ENCODE measurements around the gene NEMP2. TPM values are rescaled to one million over a fixed set of nuclear protein-coding genes. Genes with fewer than 3 reads are reported as not detected.

Gene NEMP2
- total and polyA plus RNA-seq, 4 donors, result 0.85 to 11.2 (median 2.6) TPM

- Histone ChIP-seq H3K36me3 (ENCODE audit: control insufficient read depth in 4 of 4, insufficient read depth in 4 of 4, low read length in 4 of 4) (no peaks in the 10 kb centered on the region), H3K4me3 (no peak overlapping the region), H3K27ac (ENCODE audit: low read depth in 1 of 2, low read length in 1 of 2) (no peak overlapping the region), H3K9me3 (ENCODE audit: control insufficient read depth in 4 of 4, insufficient read depth in 3 of 4, low read length in 3 of 4) (peaks cover 0 to 11% (median 2%) of the 10 kb centered on the region in 4 donors), H3K9ac (ENCODE audit: insufficient read depth in 1 of 2, low read length in 2 of 2) (peak overlapping the region in 1 of 2 donors; percentile 35), H3K4me1 (ENCODE audit: control insufficient read depth in 5 of 5, insufficient read depth in 5 of 5, low read length in 5 of 5) (no peaks in the 10 kb centered on the region), H3K27me3 (ENCODE audit: control insufficient read depth in 3 of 3, insufficient read depth in 3 of 3, low read length in 2 of 3) (no peaks in the 10 kb centered on the region)
- no peak for TF ChIP-seq CTCF (IDR thresholded peaks at IDR 0.05; ENCODE audit: control extremely low read depth, extremely low read depth)
- WGBS, 2 donors, result 71 to 86% methylated on average over 3 of the region's 3 CpGs
- ATAC-seq (ENCODE audit: insufficient read depth, low FRiP score), result no peak
- DNase-seq, result peak in 2 of 3 donors; percentile 61 to 62
Measured at GRCh38 chr2:190545093-190545492, 10.6 kb upstream of the NEMP2 start.

- Histone ChIP-seq H3K27ac (ENCODE audit: low read depth in 1 of 2, low read length in 1 of 2) (no peak overlapping the region), H3K4me3 (no peak overlapping the region), H3K4me1 (ENCODE audit: control insufficient read depth in 5 of 5, insufficient read depth in 5 of 5, low read length in 5 of 5) (peaks cover 0 to 11% (median 2%) of the 10 kb centered on the region in 5 donors), H3K9ac (ENCODE audit: insufficient read depth in 1 of 2, low read length in 2 of 2) (no peak overlapping the region), H3K9me3 (ENCODE audit: control insufficient read depth in 4 of 4, insufficient read depth in 3 of 4, low read length in 3 of 4) (peaks cover 0 to 21% (median 4%) of the 10 kb centered on the region in 4 donors), H3K27me3 (ENCODE audit: control insufficient read depth in 3 of 3, insufficient read depth in 3 of 3, low read length in 2 of 3) (no peaks in the 10 kb centered on the region), H3K36me3 (ENCODE audit: control insufficient read depth in 4 of 4, insufficient read depth in 4 of 4, low read length in 4 of 4) (peaks cover 0 to 7% (median 2%) of the 10 kb centered on the region in 4 donors)
- no peak for ATAC-seq (ENCODE audit: insufficient read depth, low FRiP score)
- no peak for TF ChIP-seq CTCF (IDR thresholded peaks at IDR 0.05; ENCODE audit: control extremely low read depth, extremely low read depth)
- 96 to 98% methylated on average over 6 of the region's 6 CpGs for WGBS, 2 donors
- peak in 1 of 3 donors; percentile 38 for DNase-seq
Measured at GRCh38 chr2:190540048-190540447, 5.5 kb upstream of the NEMP2 start.

- no peak for DNase-seq
- TF ChIP-seq CTCF (IDR thresholded peaks at IDR 0.05; ENCODE audit: control extremely low read depth, extremely low read depth), result no peak
Measured at GRCh38 chr2:190538201-190538600, 3.7 kb upstream of the NEMP2 start.

GRCh38 chr2:190537765-190538164 is 3.2 kb upstream of the NEMP2 start:
- no peak for DNase-seq

More at GRCh38 chr2:190538201-190538600, 3.7 kb upstream of the NEMP2 start:
- no peak for ATAC-seq (ENCODE audit: insufficient read depth, low FRiP score)
- peaks cover 0 to 7% (median 2%) of the 10 kb centered on the region in 4 donors for H3K36me3 ChIP-seq (ENCODE audit: control insufficient read depth in 4 of 4, insufficient read depth in 4 of 4, low read length in 4 of 4)
- H3K4me1 ChIP-seq (ENCODE audit: control insufficient read depth in 5 of 5, insufficient read depth in 5 of 5, low read length in 5 of 5), result peaks cover 0 to 20% (median 4%) of the 10 kb centered on the region in 5 donors
- no peak overlapping the region for H3K4me3 ChIP-seq
- no peak overlapping the region for H3K9ac ChIP-seq (ENCODE audit: insufficient read depth in 1 of 2, low read length in 2 of 2)
- H3K27ac ChIP-seq (ENCODE audit: low read depth in 1 of 2, low read length in 1 of 2), result no peak overlapping the region
- H3K9me3 ChIP-seq (ENCODE audit: control insufficient read depth in 4 of 4, insufficient read depth in 3 of 4, low read length in 3 of 4), result peaks cover 0 to 21% (median 4%) of the 10 kb centered on the region in 4 donors
- H3K27me3 ChIP-seq (ENCODE audit: control insufficient read depth in 3 of 3, insufficient read depth in 3 of 3, low read length in 2 of 3), result no peaks in the 10 kb centered on the region

More at GRCh38 chr2:190537765-190538164, 3.2 kb upstream of the NEMP2 start:
- no peak overlapping the region for H3K27ac ChIP-seq (ENCODE audit: low read depth in 1 of 2, low read length in 1 of 2)
- no peak for TF ChIP-seq CTCF (IDR thresholded peaks at IDR 0.05; ENCODE audit: control extremely low read depth, extremely low read depth)
- H3K27me3 ChIP-seq (ENCODE audit: control insufficient read depth in 3 of 3, insufficient read depth in 3 of 3, low read length in 2 of 3), result no peaks in the 10 kb centered on the region
- no peak overlapping the region for H3K4me3 ChIP-seq
- peaks cover 0 to 21% (median 4%) of the 10 kb centered on the region in 4 donors for H3K9me3 ChIP-seq (ENCODE audit: control insufficient read depth in 4 of 4, insufficient read depth in 3 of 4, low read length in 3 of 4)
- WGBS, 2 donors, result 92 to 98% methylated on average over 1 of the region's 1 CpG
- no peak for ATAC-seq (ENCODE audit: insufficient read depth, low FRiP score)
- H3K36me3 ChIP-seq (ENCODE audit: control insufficient read depth in 4 of 4, insufficient read depth in 4 of 4, low read length in 4 of 4), result peaks cover 0 to 7% (median 2%) of the 10 kb centered on the region in 4 donors
- H3K9ac ChIP-seq (ENCODE audit: insufficient read depth in 1 of 2, low read length in 2 of 2), result no peak overlapping the region
- peaks cover 0 to 21% (median 4%) of the 10 kb centered on the region in 5 donors for H3K4me1 ChIP-seq (ENCODE audit: control insufficient read depth in 5 of 5, insufficient read depth in 5 of 5, low read length in 5 of 5)
